GM21619 (cell line): ENCODE measurements around the gene NAP1L1.

Experiments used
- ATAC-seq: cut with Tn5 transposase; IDR thresholded peaks from one replicate; pipeline ENCODE4 v1.9.1; 2021; ENCODE audit not compliant: unreplicated experiment

Gene NAP1L1

GRCh38 chr12:76041406-76041805 lies 43.1 kb downstream of the NAP1L1 start:
- ATAC-seq = no peak

GRCh38 chr12:76040461-76040860 lies 44.0 kb downstream of the NAP1L1 start:
- no peak for ATAC-seq

GRCh38 chr12:76038176-76038575 lies 46.3 kb downstream of the NAP1L1 start:
- ATAC-seq = no peak

- ATAC-seq = peak; percentile 63
Measured at GRCh38 chr12:76037130-76038103, 47.1 kb downstream of the NAP1L1 start.

- ATAC-seq = no peak
Measured at GRCh38 chr12:76035045-76035444, 49.4 kb downstream of the NAP1L1 start.

GRCh38 chr12:76033081-76034011 lies 51.1 kb downstream of the NAP1L1 start:
- ATAC-seq = no peak

- peak; percentile 29 for ATAC-seq
Measured at GRCh38 chr12:76032043-76032981, 52.2 kb downstream of the NAP1L1 start.

GRCh38 chr12:76031414-76032042 lies 53.0 kb downstream of the NAP1L1 start, which contains the start of gene PHLDA1:
Gene PHLDA1, minus strand, starts transcription at chr12:76031776.
- ATAC-seq = peak; percentile 81

- ATAC-seq = peak; percentile 7
Measured at GRCh38 chr12:76031081-76031413, 53.4 kb downstream of the NAP1L1 start.

GRCh38 chr12:76030341-76031080 lies 54.0 kb downstream of the NAP1L1 start:
- no peak for ATAC-seq

GRCh38 chr12:76029982-76030340 lies 54.5 kb downstream of the NAP1L1 start:
- no peak for ATAC-seq

- ATAC-seq = no peak
Measured at GRCh38 chr12:76028571-76029277, 55.8 kb downstream of the NAP1L1 start.

- no peak for ATAC-seq
Measured at GRCh38 chr12:76026643-76027063, 57.8 kb downstream of the NAP1L1 start.

GRCh38 chr12:76025601-76026575 lies 58.6 kb downstream of the NAP1L1 start:
- no peak for ATAC-seq

- ATAC-seq = peak; percentile 38
Measured at GRCh38 chr12:76024942-76025600, 59.4 kb downstream of the NAP1L1 start.

- no peak for ATAC-seq
Measured at GRCh38 chr12:76024102-76024781, 60.2 kb downstream of the NAP1L1 start.
